Kidney tubule cell (primary cell): ENCODE results near the gene ZNF45.
A peak's percentile ranks its signal among the peaks of the same experiment; 100 is the strongest.
"Not testable (repeated sequence)": the region's sequence is repeated elsewhere in the genome, so short reads cannot be mapped to it uniquely, and the experiment has no call there.

Source experiments
- DNase-seq: peaks from one replicate; pipeline ENCODE4 v3.0.0-alpha.2; 2018; ENCODE audit warnings: low spot score

The ZNF45 gene

DNA sequence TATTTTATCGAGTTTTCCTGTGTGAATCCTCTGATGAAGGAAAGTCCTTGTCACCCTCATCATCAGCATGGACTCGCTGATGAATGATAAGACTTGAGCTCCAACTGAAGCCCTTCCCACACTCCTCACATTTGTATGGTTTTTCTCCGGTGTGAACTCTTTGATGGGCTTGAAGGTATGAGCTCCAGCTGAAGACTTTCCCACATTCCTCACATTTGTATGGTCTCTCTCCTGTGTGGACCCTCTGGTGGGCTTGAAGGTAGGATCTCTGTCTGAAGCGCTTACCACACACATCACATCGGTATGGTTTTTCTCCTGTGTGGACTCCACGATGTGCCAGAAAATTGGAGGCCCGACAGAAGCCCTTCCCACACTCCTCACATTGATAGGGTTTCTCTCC is 21.7 kb downstream of the ZNF45 start:
- DNase-seq, result no peak

DNA sequence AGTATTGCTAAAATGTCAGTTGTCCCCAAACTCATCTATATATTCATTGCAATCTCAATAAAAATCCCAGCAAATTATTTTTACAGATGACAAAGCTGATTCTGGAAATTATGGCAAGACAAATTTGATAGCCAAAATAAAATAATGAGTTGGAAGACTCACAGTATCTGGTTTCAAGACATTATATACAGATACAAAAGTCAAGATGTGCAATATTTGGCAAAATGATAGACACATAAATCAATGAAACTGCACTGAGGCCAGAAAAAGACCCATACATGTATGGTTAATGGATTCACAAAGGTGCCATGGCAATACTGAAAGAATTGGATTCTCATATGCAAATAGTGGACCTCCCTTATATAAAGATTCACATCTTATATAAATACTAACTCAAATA is 24.2 kb downstream of the ZNF45 start:
- DNase-seq, result no peak

DNA sequence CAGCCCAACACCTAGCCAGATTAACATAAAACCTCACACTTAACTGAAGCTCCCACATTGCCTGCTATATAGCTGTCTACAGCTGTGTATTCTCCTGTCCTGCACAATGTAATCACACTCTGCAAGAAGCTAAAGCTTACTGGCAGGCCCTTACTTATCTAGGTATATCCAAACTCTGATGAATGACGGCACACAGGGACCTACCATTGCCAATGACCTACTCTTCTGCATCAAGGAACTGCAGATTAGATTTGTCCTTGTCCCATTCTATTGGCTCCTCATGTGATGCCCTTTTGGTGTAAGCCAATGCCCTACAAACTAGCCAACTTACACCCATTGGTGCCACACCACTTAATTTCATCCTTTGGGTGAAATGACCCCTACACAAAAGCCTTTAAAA is 26.4 kb downstream of the ZNF45 start:
- no peak for DNase-seq

DNA sequence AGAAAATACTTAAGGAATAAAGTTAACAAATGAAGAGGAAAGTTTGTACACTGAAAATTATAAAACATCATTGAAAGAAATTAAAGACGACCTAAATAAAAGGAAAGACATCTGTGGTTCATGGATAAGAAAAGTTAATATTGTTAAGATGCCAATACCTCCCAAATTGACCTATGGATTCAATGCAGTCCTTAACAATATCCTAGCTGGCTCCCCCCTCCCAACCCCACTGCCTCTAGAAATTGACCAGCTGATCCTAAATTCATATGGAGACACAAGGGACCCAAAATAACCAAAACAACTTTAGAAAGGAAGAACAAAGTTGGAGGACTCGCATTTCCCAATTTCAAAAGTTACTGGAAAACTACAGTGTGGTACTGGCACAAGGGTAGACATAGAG is 28.3 kb downstream of the ZNF45 start:
- DNase-seq, result no peak

DNA sequence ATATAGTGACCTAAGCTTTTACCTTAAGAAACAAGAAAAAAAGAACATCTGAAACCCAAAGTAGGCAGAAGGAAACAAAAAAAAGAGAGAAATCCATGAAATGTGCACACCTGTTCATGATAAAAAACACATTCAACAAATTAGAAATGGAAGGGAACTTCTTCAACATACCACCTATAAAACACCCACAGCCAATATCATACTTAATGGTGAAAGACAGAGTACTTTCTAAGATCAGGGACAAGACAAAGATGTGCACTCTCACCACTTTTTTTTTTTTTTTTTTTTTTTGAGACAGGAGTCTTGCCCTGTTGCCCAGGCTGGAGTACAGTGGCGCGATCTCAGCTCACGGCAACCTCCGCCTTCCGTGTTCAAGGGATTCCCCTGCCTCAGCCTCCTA is 29.2 kb downstream of the ZNF45 start:
- no peak for DNase-seq

DNA sequence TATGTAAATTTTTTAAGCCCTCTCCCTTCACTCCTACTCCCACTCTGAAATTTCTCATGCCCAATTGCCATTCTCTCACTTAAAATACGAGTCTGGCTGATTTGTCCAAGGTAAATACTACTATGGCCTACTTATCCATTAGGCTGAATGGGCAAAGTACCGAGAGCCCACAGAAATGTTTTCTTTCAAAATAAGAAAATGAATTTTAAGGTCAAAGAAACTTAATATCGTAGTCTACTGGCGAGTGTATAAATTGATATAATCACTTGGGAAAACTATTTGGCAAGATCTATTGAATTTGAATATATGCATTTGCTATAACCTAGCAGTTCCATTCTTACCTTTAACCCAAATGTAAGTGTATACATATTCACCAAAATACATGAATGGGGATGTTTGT is 32.7 kb downstream of the ZNF45 start:
- DNase-seq, result no peak

DNA sequence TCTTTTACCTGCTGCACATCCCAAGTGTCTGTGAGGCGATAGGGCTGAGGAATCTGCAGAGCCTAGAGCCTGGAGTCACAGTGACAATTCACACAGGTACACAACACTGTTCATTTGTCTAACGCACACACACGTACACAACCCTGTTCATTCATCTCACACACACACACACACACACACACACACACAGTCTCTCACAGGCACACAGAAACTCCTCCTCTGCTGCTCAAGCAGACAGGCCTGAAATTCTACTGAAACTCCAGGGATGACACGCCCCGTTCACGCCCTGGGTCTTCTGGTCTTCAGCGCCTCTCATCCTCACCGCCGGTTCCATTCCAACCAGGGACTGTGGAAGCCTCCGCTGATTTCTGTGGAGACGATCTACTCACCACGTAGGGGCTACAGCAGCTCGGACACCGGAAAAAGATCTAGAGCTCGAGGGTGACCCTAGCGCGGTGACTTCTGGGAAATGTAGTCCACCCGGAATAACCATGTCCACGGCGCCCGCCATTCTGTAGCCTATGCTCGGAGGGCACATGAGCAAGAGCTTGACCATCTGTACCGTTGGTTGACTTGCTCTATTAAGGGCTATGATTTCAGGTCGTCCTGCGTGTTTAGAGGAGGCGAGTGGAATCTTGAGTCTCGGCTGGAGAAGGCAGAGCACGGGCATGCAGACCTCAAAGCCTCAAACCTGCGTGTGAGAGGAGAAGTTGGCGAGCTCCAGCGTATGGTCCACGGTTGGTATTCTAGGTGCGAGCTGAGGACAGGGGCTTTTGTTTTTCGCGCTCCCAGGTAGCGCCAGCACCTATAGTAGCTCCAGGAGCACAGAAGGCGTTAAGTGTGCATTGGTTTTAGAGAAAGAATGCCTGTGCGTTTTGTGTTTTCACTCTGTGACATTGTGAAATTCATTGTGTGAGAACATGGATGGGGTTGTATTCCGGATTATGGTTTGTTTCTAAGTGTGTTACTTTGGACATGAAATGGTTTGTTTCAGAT is 33.4 kb downstream of the ZNF45 start:
- peak; percentile 83 for DNase-seq

DNA sequence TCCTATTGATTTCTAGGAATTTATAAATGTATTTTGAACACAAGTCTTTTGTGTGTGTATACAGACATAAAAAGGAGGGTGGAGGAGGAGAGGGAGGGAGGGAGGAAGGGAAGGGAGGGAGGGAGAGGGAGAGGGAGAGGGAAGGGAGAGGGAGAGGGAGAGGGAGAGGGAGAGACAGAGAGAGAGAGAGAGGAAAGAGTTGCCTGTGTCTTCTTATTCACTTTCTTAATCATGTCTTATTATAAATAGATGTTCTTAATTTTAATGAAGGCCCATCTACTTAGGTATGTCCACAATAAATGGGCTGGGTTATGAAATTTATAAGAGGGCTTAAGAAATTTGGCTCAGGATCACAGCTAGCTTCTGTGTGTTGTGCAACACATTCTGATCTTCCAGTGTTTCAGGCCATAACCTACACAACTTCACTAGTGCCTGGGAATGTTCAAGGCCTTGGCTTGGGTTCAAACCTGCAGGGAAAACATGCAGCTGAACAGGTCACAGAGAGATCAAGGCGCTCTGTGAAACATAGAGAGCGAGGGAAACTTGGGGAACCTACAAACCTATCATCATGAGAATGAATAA is 39.3 kb downstream of the ZNF45 start:
- no peak for DNase-seq

DNA sequence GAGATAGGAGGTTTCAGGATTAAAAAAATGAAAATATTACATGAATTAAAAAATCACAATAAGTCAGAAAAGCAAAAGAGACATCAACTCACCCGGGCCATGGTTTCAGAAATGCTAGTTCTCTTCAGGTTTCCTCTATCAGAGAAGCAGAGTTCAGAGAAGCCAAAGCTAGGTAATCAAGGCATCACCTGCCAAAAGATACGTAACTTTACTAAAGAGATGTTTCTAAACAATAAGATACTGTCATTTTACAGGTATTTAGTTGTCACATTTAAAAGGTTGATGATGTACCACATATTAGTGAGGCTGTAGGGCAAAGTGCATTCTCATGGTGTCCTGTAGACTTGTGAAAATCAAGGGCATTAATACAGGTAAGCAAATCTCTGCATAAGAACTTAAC is 51.2 kb downstream of the ZNF45 start, which contains the start of gene ZNF404:
TSS of gene ZNF404 (minus strand) at position 101 of the 400 bp plus-strand sequence.
- DNase-seq, result no peak

DNA sequence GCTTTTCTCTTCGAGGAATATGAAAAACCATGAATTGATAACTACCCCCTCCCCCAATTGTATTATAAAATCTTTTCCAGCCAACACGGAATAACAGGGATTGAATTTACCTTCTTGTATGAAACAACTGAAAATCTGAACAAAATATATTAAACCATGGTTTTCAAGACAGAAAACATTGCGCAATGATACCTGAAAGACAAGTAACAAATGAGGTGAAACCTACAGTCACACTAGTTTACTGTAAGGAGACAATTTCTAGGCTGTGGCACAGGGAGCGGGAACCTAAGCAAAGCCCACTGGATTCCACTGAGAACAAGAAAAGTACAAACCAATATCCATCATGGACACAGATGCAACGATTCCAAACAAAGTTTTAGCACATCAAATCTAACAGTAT is 54.6 kb downstream of the ZNF45 start:
- DNase-seq, result no peak

DNA sequence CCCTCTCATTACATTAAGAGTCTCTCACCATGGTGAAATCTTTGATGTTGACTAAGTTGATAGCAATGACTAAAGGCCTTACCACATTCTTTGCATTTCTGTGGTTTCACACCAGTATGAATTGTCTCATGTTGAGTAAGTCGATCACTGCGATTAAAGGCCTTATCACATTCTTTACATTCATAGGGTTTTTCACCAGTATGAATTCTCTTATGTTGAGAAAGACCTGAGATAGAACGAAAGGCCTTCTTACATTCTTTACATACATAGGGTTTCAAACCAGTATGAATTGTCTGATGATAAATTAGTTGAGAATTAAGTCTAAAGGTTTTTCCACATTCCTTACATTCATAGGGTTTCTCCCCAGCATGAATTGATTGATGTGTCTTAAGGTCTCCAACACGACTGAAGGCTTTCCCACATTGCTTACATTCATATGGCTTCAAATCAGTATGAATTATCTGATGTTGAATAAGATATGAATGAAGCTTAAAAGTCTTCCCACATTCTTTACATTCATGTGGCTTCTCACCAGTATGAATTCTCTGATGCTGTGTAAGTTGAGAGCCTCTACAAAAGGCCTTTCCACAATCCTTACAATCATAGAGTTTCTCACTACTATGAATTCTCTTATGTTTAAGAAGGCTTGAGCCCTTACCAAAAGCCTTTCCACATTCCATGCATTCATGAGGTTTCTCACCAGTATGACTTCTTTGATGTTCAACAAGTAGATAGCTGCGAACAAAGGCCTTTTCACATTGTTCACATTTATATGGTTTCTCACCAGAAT is 62.3 kb downstream of the ZNF45 start:
- peak; percentile 34 for DNase-seq

DNA sequence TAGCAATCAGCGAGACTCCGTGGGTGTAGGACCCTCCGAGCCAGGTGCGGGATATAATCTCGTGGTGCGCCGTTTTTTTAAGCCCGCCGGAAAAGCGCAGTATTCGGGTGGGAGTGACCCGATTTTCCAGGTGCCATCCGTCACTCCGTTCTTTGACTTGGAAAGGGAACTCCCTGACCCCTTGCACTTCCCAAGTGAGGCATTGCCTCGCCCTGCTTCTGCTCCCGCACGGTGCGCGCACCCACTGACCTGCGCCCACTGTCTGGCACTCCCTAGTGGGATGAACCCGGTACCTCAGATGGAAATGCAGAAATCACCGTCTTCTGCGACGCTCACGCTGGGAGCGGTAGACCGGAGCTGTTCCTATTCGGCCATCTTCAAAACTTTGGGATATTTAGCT is 68.2 kb downstream of the ZNF45 start:
- DNase-seq, result not testable (repeated sequence)
